Right ventricle myocardium inferior (tissue), 1 donor: Measurements from ENCODE around the gene S100A12. TPM values are rescaled to one million over a fixed set of nuclear protein-coding genes. Genes with fewer than 3 reads are reported as not detected.

Experiments
- ATAC-seq: fragments of 200-7000 bp; cut with Tn5 transposase; one replicate; pipeline ENCODE4 v1.9.1; 2020; ENCODE audit warnings: mild to moderate bottlenecking, moderate library complexity
- DNase-seq: peaks from one replicate; pipeline ENCODE4 v3.0.0; 2021; ENCODE audit errors: missing footprints
- intact Hi-C: fragments of 100-400 bp; cut with DNase I; formaldehyde crosslinking; loops from one replicate; pipeline ENCODE4 v1.11.0; 2022
- total RNA-seq: library from RNA; stranded (reverse); fragmentation: NEBNext Ultra II Directional; extraction: Animal tissue kit (Norgen Biotek cat#: 25700); gene quantifications from one replicate; pipeline ENCODE4 v1.2.1, GENCODE V29; 2021
- donor health status: DM: no; HTN: yes; CAD: no; lungs with severe emphysema.

S100A12 gene
- total RNA-seq, 1 donor from 2014 or later = 4.0 TPM

DNA sequence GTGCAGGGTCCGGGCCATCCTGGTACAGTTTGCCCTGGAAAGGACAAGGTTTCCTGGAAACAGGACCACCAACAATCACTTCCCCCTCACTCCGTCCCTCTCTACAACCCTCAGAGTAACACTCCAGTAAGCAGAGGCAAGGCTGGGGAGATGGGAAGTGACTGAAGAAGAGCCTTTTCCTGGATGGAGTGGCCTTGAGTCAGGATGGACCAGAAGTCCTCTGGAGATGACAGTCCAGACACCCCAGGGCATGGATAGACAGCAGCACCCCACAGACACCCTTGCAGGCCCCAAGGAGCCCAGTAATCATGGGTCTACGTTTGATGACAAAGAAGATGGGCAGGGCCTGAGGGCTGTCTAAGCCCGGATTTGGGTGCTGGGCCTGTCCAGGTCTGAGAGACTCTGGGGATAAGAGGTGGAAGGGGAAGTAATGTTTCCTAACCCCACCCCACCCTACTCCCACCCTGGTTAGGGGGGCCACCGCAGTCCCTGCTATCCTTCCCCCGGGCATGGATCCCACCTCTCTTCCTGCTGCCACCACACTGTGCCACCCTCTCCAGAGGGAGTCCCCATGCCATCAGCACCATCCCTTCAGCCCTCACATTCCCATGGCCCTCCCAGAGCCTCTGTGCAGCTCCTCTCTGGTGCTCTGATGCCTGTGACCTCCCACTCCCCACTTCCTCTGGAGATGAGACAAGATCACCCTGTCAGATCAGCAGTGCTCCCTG lies 22.7 kb upstream of the S100A12 start:
- DNase-seq (no peak), ATAC-seq (no peak)
- intact Hi-C loops = no loop called here

DNA sequence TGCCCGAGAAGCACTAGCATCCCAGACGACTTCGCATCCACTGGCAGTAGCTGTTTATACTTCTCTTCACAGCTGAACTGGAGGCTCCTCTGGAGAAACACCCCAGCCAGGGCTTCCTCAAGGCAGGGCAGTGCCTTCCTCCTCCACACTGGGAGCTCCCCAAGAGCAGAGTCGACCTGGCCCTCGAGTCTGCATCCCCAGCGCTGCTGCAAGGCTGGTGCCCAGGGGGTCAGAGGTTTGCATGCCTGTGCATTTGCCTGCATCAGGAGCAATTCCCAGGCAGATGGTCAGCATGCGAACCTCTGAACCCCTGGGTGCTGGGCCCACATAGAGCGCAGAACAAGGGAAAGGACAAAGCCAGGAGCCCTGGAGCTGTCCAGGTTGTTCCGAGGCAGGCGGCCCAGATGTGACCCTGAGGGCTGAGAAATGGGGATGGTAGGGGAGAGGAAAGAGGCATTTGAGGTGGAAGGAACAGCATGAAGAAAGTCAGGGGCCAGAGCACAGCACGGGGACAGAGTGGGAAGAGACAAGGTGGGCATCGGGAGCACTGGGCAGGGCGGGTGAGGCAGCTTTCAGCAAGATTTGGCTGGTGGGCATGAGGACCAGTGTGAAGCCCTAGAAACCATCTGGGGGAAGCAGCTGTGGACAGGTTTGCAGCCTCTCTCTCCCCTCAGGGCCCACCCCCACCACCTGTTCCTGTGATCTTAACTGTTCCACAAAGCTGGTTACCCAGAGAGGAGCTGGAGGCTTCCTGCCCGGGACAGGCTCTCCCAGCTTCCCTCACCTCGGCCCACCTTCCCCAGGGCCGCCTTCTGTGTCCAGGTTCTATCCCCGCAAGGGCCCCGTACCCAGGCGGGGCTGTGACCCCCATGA lies 21.9 kb upstream of the S100A12 start:
- intact Hi-C loops = no loop called here
- DNase-seq (no peak), ATAC-seq (no peak)

DNA sequence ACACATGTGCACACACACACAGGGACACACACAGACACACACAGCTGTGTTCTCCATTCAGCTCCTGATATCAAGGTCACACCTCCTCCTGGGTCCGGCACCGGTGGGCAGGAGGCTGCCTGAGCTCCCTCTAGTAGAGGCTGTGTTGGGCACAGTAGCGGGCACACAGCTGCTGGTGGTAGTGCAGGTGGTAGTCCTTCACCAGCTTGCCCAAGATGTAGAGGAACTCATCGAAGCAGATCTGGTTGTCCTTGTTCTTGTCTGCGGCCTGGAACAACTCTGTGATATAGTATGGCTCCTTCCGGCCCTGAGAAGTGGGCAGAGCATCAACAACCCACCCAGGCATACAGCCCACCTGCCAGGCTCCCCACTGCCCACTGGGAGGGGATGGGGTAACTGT lies 21.0 kb upstream of the S100A12 start:
- DNase-seq = no peak
- no peak for ATAC-seq
- intact Hi-C loops = no loop called here

GRCh38 chr1:153395776-153396175 lies 20.4 kb upstream of the S100A12 start:
- intact Hi-C loops = no loop called here
- DNase-seq (no peak), ATAC-seq (no peak)

DNA sequence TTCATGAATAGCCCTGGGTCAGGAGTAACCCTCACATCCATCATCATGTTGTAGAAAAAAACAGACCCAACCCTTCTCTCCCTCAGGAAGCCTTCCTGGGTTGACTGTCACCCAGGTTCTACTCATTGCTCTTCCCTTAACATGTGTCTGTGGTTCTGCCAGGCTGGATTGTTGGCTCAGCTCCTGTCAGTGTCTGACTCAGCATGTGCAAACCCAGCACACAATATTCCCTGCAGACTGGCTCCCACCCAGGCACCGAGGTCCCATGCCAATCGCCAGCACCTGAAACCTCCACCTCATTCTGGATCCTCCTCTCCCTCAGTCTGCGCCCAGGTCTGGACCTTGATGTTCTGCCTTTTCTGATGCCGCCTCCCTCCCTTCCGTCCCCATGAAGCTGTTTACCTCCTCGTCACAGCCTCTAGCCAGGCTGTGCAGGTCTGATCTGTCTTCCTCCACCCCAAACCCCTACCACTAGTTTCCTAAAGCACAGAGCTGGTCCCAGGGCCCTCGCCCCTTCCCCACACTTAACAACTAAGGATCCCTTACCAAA lies 19.8 kb upstream of the S100A12 start:
- DNase-seq (no peak), ATAC-seq (peak; percentile 50)
- intact Hi-C loops = no loop called here

GRCh38 chr1:153394391-153394790 lies 19.0 kb upstream of the S100A12 start:
- DNase-seq (no peak), ATAC-seq (no peak)
- intact Hi-C loops = no loop called here

GRCh38 chr1:153393926-153394325 lies 18.5 kb upstream of the S100A12 start:
- ATAC-seq (no peak), DNase-seq (no peak)
- intact Hi-C loops = no loop called here

DNA sequence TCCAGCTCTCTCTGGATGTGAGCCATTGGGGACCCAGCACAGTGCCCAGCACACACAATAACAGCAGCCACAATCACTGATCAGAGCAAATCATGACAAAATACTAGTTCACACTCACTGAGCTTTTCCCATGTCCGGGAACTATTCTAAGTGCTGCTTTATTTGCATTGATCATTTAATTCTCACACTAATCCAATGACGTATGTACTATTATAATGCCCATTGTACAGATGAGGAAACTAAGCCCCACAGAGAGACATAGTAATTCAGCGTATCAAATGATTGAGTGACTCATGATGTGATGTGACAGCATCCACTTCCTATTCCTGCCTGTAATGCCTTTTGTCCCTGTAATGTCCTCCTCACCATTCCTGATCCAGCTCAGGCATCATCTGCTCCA lies 17.4 kb upstream of the S100A12 start:
- DNase-seq (no peak), ATAC-seq (no peak)
- intact Hi-C loops = no loop called here

GRCh38 chr1:153392258-153392657 lies 16.8 kb upstream of the S100A12 start:
- intact Hi-C loops = no loop called here
- no peak for DNase-seq
- ATAC-seq = no peak

GRCh38 chr1:153390938-153391710 lies 15.7 kb upstream of the S100A12 start, which contains the start of gene S100A8:
S100A8 (minus strand) TSS chr1:153391073; CDS start chr1:153390535, 538 bp downstream.
- DNase-seq = peak; percentile 93
- peak; percentile 78 for ATAC-seq
- intact Hi-C loops = no loop called here

- intact Hi-C loops = no loop called here
- DNase-seq (no peak), ATAC-seq (no peak)
Observed at GRCh38 chr1:153389973-153390879, 14.8 kb upstream of the S100A12 start.

GRCh38 chr1:153389401-153389800 lies 14.0 kb upstream of the S100A12 start:
- DNase-seq (no peak), ATAC-seq (no peak)
- intact Hi-C loops = no loop called here

DNA sequence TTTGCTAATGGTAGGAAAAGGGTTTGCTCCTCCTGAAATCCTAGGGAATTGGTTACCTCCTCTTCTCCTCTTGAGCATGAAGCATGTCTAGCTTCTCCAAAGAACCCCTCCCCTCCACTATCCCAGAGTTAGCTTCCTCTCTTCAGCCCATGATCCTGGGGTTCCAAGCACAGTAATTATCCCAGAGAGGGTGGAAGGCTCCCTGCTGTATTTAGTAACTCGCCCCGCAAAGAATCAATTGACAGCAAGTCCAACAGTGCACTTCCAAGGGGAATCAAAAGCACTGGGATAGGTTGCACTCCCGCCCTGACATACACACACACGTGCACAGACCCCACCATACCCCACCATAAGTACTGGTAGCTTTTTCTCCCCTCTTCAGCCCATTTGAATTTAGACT lies 12.4 kb upstream of the S100A12 start:
- DNase-seq = no peak
- intact Hi-C loops = no loop called here
- no peak for ATAC-seq

DNA sequence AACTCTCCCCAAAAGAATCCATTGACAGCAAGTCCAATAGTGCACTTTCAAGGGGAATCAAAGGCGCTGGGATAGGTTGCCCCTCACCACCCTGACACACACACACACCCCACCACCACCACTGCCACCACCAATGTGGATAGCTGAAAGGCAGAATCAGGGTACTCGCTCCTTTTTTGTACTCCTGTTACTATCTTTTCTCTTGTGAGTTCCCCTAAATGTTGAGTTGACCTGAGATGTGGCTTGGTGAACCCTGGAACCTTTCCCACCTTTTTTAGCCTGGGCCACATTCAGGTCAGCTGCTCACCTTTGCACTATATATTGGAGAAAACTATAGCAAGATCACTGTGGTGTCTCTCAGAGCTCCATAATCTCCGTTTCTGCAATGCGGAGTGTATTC lies 11.6 kb upstream of the S100A12 start:
- ATAC-seq = no peak
- intact Hi-C loops = no loop called here
- DNase-seq = no peak

- ATAC-seq (peak; percentile 67), DNase-seq (peak; percentile 76)
- intact Hi-C loops = no loop called here
Observed at GRCh38 chr1:153386500-153386901, 11.1 kb upstream of the S100A12 start.

GRCh38 chr1:153384958-153385580 lies 9.6 kb upstream of the S100A12 start:
- DNase-seq (no peak), ATAC-seq (no peak)
- intact Hi-C loops = no loop called here

DNA sequence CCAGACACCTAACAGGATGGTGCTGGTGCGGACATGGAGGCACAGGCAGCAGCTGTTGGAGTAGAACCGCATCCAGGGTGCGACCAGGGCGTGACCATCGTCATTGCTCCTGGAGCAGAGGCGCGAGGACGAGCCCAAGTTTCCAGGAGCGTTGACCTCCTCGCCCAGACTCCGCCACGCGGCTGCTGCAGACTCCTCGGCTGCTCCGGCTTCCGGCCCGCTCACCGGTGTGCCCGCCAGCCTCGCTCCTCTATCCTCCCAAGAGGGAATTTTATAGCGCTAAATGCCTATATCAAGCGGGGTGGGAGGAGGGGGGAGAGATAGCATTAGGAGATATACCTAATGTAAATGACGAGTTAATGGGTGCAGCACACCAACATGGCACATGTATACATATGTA lies 5.3 kb upstream of the S100A12 start:
- DNase-seq = no peak
- no peak for ATAC-seq
- intact Hi-C loops = no loop called here

DNA sequence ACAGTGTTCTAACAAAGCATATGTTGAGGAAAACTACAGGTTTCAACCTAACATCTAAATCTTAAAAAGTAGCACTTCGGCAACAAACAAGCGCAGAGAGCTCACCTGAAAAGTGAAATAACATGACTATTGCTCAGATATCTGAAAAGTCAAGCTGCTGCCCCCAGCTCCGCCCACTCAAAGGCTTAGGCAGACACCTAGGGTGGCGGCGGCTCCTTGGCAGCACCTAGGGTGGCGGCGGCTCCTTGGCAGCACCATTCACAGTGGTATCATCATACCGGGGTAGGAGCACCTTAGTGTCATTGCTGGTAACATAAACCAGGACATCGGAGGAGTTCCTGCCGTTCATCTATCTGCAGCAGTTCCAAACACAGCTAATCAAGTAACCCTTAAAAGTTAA lies 4.2 kb upstream of the S100A12 start:
- no peak for ATAC-seq
- no peak for DNase-seq
- intact Hi-C loops = no loop called here
